Measurements from ENCODE around the gene AP2A2.
"Not testable (repeated sequence)": the region's sequence is repeated elsewhere in the genome, so short reads cannot be mapped to it uniquely, and the experiment has no call there.

The AP2A2 gene

GRCh38 chr11:1014276-1014675, 88.6 kb downstream of the AP2A2 start:
- peaks cover 100% of the 10 kb centered on the region for H3K36me3 Mint-ChIP-seq (ENCODE audit: low read depth)
- H3K27me3 Mint-ChIP-seq, result no peaks in the 10 kb centered on the region
- H3K9me3 Mint-ChIP-seq, result peaks cover 18% of the 10 kb centered on the region
- H3K27ac Mint-ChIP-seq, result no peak overlapping the region
- H3K4me1 Mint-ChIP-seq (ENCODE audit: low read depth), result peaks cover 50% of the 10 kb centered on the region
- intact Hi-C loops (cut with micrococcal nuclease), result no loop called here
- H3K4me3 Mint-ChIP-seq, result no peak overlapping the region

GRCh38 chr11:1015064-1015463, 89.4 kb downstream of the AP2A2 start:
- Mint-ChIP-seq H3K4me1 (ENCODE audit: low read depth) (peaks cover 46% of the 10 kb centered on the region), H3K9me3 (peaks cover 18% of the 10 kb centered on the region), H3K4me3 (no peak overlapping the region), H3K27ac (no peak overlapping the region), H3K36me3 (ENCODE audit: low read depth) (peaks cover 100% of the 10 kb centered on the region), H3K27me3 (no peaks in the 10 kb centered on the region)
- intact Hi-C loops (cut with micrococcal nuclease), result no loop called here

DNA sequence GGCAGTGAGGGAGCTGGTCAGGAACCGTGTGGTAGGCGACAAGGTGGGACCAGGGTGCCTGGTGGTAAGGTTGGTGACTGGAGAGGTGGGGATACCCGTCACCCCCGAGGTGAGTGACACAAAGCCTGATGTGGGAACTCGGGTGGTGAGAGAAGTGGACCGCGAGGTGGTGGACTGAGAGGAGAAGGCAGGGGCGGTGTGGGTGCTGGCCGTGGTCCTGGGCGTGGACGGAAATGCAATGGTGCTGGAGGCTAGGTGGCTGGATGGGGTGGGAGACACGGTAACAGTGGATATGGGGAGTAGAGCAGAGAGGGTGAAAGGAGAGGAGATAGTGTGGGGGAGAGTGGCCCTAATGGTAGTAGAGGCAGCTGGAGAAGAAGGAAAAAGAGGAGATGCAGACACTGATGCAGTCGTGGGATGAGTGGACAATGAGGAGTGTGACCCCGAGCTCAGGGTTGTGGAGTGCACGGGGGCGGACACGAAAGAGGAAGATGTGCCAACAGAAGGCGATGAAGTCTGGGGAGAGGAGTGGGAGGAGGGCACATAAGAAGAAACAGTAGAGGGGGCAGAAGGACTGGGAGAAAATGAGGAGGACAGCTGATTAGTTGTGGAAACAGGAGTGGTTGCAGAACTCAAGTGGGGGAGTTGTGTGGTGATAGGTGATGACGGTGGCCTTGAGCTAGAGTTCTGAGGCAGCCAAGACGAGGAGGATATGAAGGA, 90.3 kb downstream of the AP2A2 start:
- H3K36me3 Mint-ChIP-seq (ENCODE audit: low read depth), result peaks cover 92% of the 10 kb centered on the region
- intact Hi-C loops (cut with micrococcal nuclease), result no loop called here
- no peak overlapping the region for H3K4me3 Mint-ChIP-seq
- no peaks in the 10 kb centered on the region for H3K27me3 Mint-ChIP-seq
- no peak overlapping the region for H3K27ac Mint-ChIP-seq
- H3K9me3 Mint-ChIP-seq, result peaks cover 18% of the 10 kb centered on the region
- H3K4me1 Mint-ChIP-seq (ENCODE audit: low read depth), result peaks cover 37% of the 10 kb centered on the region

DNA sequence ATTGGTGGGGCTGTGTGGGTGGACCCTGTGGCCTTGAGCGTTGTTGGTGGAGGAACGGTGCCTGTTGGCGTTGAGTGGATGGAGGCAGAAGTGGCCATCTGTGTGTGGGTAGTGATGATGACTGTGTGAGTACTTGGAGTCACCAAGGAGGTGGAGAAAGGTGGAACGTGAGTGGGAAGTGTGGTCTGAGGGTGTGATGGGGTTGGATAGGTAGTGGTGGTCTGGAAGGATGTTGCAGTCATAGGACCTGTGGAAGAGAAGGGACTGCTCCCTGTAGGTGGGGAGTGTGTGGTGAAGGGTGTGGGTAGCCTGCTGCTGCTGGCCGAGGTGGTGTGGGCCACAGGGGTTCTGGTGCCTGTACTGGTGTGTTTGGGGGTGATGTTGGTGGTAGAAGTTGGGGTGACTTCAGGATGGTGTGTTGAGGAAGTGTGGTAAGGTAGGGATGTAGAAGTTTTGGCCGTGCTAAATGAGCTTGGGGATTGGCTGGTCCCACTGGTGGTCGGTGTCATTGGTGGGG, 91.0 kb downstream of the AP2A2 start:
- H3K36me3 Mint-ChIP-seq (ENCODE audit: low read depth), result peaks cover 89% of the 10 kb centered on the region
- H3K4me3 Mint-ChIP-seq, H3K27ac Mint-ChIP-seq: not testable (repeated sequence)

DNA sequence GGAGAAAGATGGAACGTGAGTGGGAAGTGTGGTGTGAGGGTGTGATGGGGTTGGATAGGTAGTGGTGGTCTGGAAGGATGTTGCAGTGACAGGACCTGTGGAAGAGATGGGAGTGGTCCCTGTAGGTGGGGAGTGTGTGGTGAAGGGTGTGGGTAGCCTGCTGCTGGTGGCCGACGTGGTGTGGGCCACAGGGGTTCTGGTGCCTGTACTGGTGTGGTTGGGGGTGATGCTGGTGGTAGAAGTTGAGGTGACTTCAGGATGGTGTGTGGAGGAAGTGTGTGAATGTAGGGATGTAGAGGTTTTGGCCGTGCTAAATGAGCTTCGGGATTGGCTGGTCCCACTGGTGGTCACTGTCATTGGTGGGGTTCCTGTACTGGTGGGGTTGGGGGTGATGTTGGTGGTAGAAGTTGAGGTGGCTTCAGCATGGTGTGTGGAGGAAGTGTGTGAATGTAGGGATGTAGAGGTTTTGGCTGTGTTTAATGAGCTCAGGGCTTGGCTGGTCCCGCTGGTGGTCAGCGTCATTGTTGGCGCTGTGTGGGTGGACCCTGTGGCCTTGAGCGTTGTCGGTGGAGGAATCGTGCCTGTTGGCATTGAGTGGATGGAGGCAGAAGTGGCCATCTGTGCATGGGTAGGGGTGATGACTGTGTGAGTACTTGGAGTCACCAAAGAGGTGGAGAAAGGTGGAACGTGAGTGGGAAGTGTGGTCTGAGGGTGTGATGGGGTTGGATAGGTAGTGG, 91.8 kb downstream of the AP2A2 start:
- intact Hi-C loops (cut with micrococcal nuclease), result no loop called here
- H3K27ac Mint-ChIP-seq, result no peak overlapping the region
- no peak overlapping the region for H3K4me3 Mint-ChIP-seq
- H3K27me3 Mint-ChIP-seq, result no peaks in the 10 kb centered on the region
- peaks cover 39% of the 10 kb centered on the region for H3K4me1 Mint-ChIP-seq (ENCODE audit: low read depth)
- peaks cover 89% of the 10 kb centered on the region for H3K36me3 Mint-ChIP-seq (ENCODE audit: low read depth)
- H3K9me3 Mint-ChIP-seq, result peaks cover 18% of the 10 kb centered on the region

More for the DNA sequence above, 91.0 kb downstream of the AP2A2 start:
- Mint-ChIP-seq H3K4me1 (ENCODE audit: low read depth) (peaks cover 37% of the 10 kb centered on the region), H3K9me3 (peaks cover 18% of the 10 kb centered on the region)
- intact Hi-C loops (cut with micrococcal nuclease); H3K27me3 Mint-ChIP-seq: not testable (repeated sequence)

DNA sequence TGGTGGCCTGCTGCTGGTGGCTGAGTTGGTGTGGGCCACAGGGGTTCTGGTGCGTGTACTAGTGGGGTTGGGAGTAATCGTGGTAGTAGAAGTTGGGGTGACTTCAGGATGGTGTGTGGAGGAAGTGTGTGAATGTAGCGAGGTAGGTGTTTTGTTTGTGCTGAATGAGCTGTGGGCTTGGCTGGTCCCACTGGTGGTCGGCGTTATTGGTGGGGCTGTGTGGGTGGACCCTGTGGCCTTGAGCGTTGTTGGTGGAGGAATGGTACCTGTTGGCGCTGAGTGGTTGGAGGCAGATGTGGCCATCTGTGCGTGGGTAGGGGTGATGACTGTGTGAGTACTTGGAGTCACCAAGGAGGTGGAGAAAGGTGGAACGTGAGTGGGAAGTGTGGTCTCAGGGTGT, 92.4 kb downstream of the AP2A2 start:
- peaks cover 18% of the 10 kb centered on the region for H3K9me3 Mint-ChIP-seq
- H3K4me1 Mint-ChIP-seq (ENCODE audit: low read depth), result peaks cover 46% of the 10 kb centered on the region
- H3K4me3 Mint-ChIP-seq, result no peak overlapping the region
- no peak overlapping the region for H3K27ac Mint-ChIP-seq
- intact Hi-C loops (cut with micrococcal nuclease), result no loop called here
- no peaks in the 10 kb centered on the region for H3K27me3 Mint-ChIP-seq
- peaks cover 89% of the 10 kb centered on the region for H3K36me3 Mint-ChIP-seq (ENCODE audit: low read depth)

GRCh38 chr11:1019321-1019910, 93.7 kb downstream of the AP2A2 start:
- H3K4me3 Mint-ChIP-seq, result no peak overlapping the region
- intact Hi-C loops (cut with micrococcal nuclease), result no loop called here

DNA sequence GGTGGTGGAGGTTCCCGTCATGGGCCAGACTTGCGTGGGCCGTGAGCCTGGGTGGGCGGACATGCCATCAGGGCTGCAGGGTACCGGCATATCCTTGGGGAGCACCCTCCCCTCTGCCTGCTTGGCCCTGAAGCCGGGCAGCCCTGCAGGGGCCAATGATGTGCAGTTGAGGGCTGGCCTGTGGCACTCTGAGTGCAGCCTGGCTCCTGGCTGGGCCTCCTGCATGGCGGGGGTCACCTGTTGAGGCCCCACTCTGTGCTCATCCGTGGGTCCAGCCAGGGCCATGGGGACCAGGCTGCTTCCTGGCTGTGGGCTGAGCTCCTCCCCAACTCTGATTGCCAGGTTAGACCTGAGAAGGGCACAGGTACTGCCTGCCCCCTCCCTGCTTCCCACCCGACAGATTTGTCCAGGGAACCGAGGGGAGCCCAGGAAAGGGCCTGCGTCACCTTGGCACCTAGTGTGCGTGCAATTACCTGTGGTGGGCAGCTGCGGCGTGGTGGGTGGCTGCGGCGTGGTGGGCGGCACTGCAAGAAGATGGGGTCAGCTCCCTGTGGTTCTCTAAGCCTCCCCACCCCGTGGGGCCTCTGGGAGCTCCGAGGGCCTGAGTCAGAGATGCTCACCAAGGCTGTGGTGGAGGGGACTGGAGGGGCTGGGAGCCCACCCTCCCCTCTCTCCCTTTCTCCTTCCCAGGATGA, 94.7 kb downstream of the AP2A2 start:
- Mint-ChIP-seq H3K9me3 (peaks cover 18% of the 10 kb centered on the region), H3K36me3 (ENCODE audit: low read depth) (peaks cover 89% of the 10 kb centered on the region), H3K27me3 (no peaks in the 10 kb centered on the region), H3K4me1 (ENCODE audit: low read depth) (peaks cover 41% of the 10 kb centered on the region), H3K27ac (no peak overlapping the region), H3K4me3 (no peak overlapping the region)
- intact Hi-C loops (cut with micrococcal nuclease), result no loop called here

More at GRCh38 chr11:1019321-1019910, 93.7 kb downstream of the AP2A2 start:
- Mint-ChIP-seq H3K27me3 (no peaks in the 10 kb centered on the region), H3K4me1 (ENCODE audit: low read depth) (peaks cover 47% of the 10 kb centered on the region), H3K27ac (no peak overlapping the region), H3K9me3 (peaks cover 18% of the 10 kb centered on the region), H3K36me3 (ENCODE audit: low read depth) (peaks cover 89% of the 10 kb centered on the region)

GRCh38 chr11:1022411-1022810, 96.7 kb downstream of the AP2A2 start:
- Mint-ChIP-seq H3K36me3 (ENCODE audit: low read depth) (peaks cover 89% of the 10 kb centered on the region), H3K9me3 (peaks cover 4% of the 10 kb centered on the region), H3K27me3 (no peaks in the 10 kb centered on the region), H3K4me3 (no peak overlapping the region), H3K27ac (no peak overlapping the region), H3K4me1 (ENCODE audit: low read depth) (peaks cover 21% of the 10 kb centered on the region)
- intact Hi-C loops (cut with micrococcal nuclease), result no loop called here

- no peaks in the 10 kb centered on the region for H3K9me3 Mint-ChIP-seq
- intact Hi-C loops (cut with micrococcal nuclease), result no loop called here
- no peaks in the 10 kb centered on the region for H3K27me3 Mint-ChIP-seq
- no peak overlapping the region for H3K27ac Mint-ChIP-seq
- H3K4me3 Mint-ChIP-seq, result no peak overlapping the region
- peaks cover 13% of the 10 kb centered on the region for H3K4me1 Mint-ChIP-seq (ENCODE audit: low read depth)
- peaks cover 89% of the 10 kb centered on the region for H3K36me3 Mint-ChIP-seq (ENCODE audit: low read depth)
Measured at GRCh38 chr11:1022908-1023810, 97.5 kb downstream of the AP2A2 start.

GRCh38 chr11:1023811-1024596, 98.3 kb downstream of the AP2A2 start:
- Mint-ChIP-seq H3K27ac (no peak overlapping the region), H3K9me3 (no peaks in the 10 kb centered on the region), H3K36me3 (ENCODE audit: low read depth) (peaks cover 89% of the 10 kb centered on the region), H3K4me3 (no peak overlapping the region), H3K4me1 (ENCODE audit: low read depth) (peaks cover 10% of the 10 kb centered on the region), H3K27me3 (no peaks in the 10 kb centered on the region)
- intact Hi-C loops (cut with micrococcal nuclease), result no loop called here

DNA sequence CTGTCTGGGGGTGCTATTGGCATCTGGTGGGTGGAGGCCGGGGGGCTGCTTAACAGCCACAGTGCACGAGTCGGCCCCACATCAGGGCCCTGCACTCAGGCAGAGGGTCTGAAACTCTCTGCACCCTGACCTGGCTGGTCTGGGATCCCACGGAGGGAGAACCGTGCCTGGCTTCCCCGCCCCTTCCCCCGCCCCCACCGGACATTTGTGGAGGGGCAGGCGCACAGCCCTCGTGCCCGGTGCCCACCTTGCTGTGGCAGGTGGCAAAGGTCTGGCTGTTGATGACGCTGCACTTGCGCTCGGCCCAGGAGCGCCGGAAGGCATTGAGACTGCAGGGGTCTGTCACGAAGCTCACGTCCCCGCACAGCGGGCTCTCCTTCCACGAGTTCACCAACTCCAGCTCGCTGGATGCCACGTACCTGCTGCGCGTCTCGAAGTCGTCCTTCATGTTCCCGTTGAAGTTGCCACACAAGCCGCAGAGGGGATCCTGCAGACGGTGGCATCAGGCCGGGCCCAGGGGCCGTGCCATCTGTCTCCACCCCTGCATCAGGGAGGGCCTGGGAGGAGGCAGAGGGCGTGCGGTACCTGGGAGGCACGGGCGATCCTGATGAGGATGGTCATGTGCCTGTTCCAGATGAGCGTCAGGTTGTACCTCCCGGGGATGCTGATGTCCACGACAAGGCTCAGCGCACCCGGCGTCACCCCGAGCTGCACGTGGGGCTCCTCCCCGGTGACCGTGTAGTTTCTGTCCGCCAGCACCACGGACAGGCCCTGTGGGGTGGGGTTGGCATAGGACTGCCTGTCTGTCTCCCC, 99.1 kb downstream of the AP2A2 start:
- Mint-ChIP-seq H3K4me1 (ENCODE audit: low read depth) (peaks cover 10% of the 10 kb centered on the region), H3K27me3 (no peaks in the 10 kb centered on the region), H3K9me3 (no peaks in the 10 kb centered on the region), H3K36me3 (ENCODE audit: low read depth) (peaks cover 87% of the 10 kb centered on the region), H3K4me3 (no peak overlapping the region), H3K27ac (no peak overlapping the region)
- intact Hi-C loops (cut with micrococcal nuclease), result no loop called here

Measured in dendritic cell treated with granulocyte-macrophage colony-stimulating factor and Interleukin-4, amounts not matched to agents 40 ng/mL and 50 ng/mL, for 4 days (primary cell).